HFFc6 (cell line): ENCODE results near the gene FHIT. TPM values are rescaled to one million over a fixed set of nuclear protein-coding genes. Genes with fewer than 3 reads are reported as not detected.

Source experiments
- DNase-seq: peaks from one replicate; pipeline ENCODE4 v3.0.0-alpha.2; 2018
- H3K27ac Mint-ChIP-seq: 2 replicates; pipeline ENCODE4 v1.8.0; 2020; ENCODE audit warnings: mild to moderate bottlenecking, mixed read lengths
- H3K27me3 Mint-ChIP-seq: 2 replicates; pipeline ENCODE4 v1.8.0; 2021; ENCODE audit warnings: mild to moderate bottlenecking, moderate library complexity, mixed read lengths; ENCODE audit not compliant: insufficient read depth
- H3K36me3 Mint-ChIP-seq: 2 replicates; pipeline ENCODE4 v1.8.0; 2021; ENCODE audit warnings: low read depth, mixed read lengths
- H3K4me1 Mint-ChIP-seq: 2 replicates; pipeline ENCODE4 v1.8.0; 2020; ENCODE audit warnings: low read depth, mixed read lengths
- H3K4me3 Mint-ChIP-seq: 2 replicates; pipeline ENCODE4 v1.8.0; 2020; ENCODE audit warnings: mild to moderate bottlenecking, moderate library complexity, mixed read lengths
- H3K9me3 Mint-ChIP-seq: 2 replicates; pipeline ENCODE4 v1.8.0; 2020; ENCODE audit warnings: mild to moderate bottlenecking, mixed read lengths
- CTCF ChIP-seq: fragments of 200-600 bp; sonication (generic); IDR thresholded peaks from 2 replicates; pipeline ENCODE4 v1.5.0; 2021; ENCODE audit warnings: antibody characterized with exemption, mild to moderate bottlenecking
- total RNA-seq, 6 experiments: library from RNA; stranded (reverse); fragmentation: NEBNext Ultra II Directional; extraction: Animal tissue kit (Norgen Biotek cat#: 25700); gene quantifications; 2 replicates in 1 of 6; 3 replicates in 5 of 6; pipeline ENCODE4 v1.2.3, GENCODE V29; 2021

FHIT gene
- total RNA-seq, 6 experiments from 2014 or later = 0.33 to 0.38 TPM; not detected in 4

DNA sequence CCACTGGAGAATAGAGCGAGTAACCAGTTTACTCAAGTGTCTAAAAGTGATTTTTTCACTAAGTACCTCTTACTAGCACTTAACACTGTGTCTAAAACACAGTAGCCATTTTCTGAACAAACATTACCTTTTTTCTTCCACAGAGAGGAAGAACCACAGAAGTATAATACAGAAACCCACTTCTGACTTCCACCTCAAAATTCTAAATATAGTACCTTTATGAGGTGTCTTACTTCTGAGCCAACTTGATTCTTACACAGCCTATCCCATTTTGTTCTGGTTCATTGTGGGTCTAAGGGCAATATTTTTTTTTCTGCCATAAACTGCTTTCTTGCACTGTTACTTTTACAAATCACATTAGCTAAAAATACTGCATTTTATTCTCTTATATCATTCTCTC, 821.0 kb downstream of the FHIT start:
- TF ChIP-seq CTCF = no peak

DNA sequence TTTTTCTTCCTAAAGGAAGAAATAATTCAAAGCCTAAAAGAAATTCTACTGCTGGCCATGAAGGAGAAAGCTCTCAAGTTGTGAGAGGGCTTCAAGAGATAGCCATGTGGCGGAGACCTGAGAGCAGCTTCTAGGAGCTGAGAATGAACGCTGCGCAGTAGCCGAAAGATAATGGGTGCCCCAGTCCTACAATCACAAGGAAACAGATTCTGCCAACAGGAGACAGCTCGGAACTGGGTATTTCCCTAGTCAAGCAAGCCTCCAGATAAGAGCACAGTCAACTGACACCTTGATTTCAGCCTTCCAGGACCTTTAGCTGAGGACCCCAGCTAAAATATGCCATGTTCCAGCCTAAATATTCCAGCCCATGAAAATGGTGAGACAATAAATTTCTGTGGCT, 824.1 kb downstream of the FHIT start:
- no peak overlapping the region for H3K4me3 Mint-ChIP-seq
- H3K27ac Mint-ChIP-seq = no peak overlapping the region
- H3K9me3 Mint-ChIP-seq = no peaks in the 10 kb centered on the region; the same call in 1 of the 2 replicates
- no peak for TF ChIP-seq CTCF
- no peak for DNase-seq
- H3K27me3 Mint-ChIP-seq = no peaks in the 10 kb centered on the region
- no peaks in the 10 kb centered on the region for H3K4me1 Mint-ChIP-seq
- no peaks in the 10 kb centered on the region for H3K36me3 Mint-ChIP-seq

More for the DNA sequence above, 821.0 kb downstream of the FHIT start:
- H3K27me3 Mint-ChIP-seq = no peaks in the 10 kb centered on the region
- no peak for DNase-seq
- no peak overlapping the region for H3K27ac Mint-ChIP-seq
- no peaks in the 10 kb centered on the region for H3K9me3 Mint-ChIP-seq
- H3K4me1 Mint-ChIP-seq = no peaks in the 10 kb centered on the region
- no peak overlapping the region for H3K4me3 Mint-ChIP-seq
- H3K36me3 Mint-ChIP-seq = no peaks in the 10 kb centered on the region

DNA sequence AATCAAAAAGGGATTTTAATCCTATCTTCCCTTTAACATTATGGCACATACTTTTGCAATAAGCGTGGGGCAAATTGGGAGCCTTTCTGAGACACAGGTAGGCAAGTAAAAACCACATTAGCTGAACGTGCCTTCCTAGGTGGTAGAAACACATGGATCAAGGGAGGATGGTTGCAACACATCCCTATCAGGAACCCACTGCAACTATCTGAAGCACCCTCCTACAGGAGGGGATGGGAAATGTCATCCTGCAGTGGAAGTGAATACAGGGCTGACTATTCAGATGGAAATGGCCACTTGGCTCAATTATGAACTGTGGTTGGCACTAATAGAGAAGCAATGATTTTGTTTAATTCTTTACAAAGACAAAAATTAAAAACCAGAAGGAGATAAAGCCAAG, 826.3 kb downstream of the FHIT start:
- H3K27ac Mint-ChIP-seq = no peak overlapping the region
- no peaks in the 10 kb centered on the region for H3K4me1 Mint-ChIP-seq
- no peak for DNase-seq
- H3K4me3 Mint-ChIP-seq = no peak overlapping the region
- no peaks in the 10 kb centered on the region for H3K36me3 Mint-ChIP-seq
- peaks cover 2% of the 10 kb centered on the region; the same call in 1 of the 2 replicates for H3K27me3 Mint-ChIP-seq
- no peak for TF ChIP-seq CTCF
- no peaks in the 10 kb centered on the region; the same call in 1 of the 2 replicates for H3K9me3 Mint-ChIP-seq

DNA sequence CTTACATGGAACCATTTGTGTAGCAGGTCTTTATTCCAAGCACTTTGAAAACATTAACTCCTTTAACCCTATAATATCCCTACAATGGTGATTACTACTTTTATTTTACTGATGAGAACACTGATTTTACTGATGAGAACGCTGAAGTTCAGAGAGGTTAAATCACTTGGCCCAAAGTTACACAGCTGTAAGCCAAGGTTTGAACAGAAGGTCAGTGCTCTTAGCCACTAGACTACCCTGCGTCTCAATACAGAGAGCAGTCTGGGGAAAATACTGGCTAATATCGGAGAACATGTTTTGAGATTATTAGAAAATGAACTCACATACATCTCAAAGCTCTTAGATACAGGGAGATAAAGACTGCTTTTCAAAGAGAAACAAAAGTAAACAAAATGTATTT, 827.2 kb downstream of the FHIT start:
- no peak overlapping the region for H3K4me3 Mint-ChIP-seq
- no peak for TF ChIP-seq CTCF
- no peak overlapping the region for H3K27ac Mint-ChIP-seq
- no peak for DNase-seq
- H3K9me3 Mint-ChIP-seq = no peaks in the 10 kb centered on the region; the same call in 1 of the 2 replicates
- H3K27me3 Mint-ChIP-seq = peaks cover 2% of the 10 kb centered on the region; the same call in 1 of the 2 replicates
- no peaks in the 10 kb centered on the region for H3K4me1 Mint-ChIP-seq
- no peaks in the 10 kb centered on the region for H3K36me3 Mint-ChIP-seq

DNA sequence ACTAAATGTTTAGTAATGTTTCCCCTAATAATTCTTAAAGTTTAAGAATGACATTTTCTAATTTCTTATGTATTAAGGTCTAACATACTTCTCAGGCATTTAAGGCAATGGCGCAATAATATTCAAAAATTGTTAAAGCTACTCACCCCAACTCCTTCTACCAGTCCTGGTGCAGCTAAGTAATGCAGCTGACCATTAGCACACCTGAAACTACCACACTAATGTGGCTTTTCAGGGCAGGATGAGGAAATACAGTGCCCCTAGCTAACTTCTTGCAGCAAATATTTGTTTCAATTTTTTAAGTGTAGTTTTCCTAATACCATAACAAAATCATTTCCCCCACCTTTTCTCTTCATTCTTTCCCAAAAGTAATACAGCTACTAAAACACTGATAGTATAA, 827.7 kb downstream of the FHIT start:
- Mint-ChIP-seq H3K4me3 (no peak overlapping the region), H3K27ac (no peak overlapping the region), H3K27me3 (peaks cover 2% of the 10 kb centered on the region; the same call in 1 of the 2 replicates), H3K4me1 (no peaks in the 10 kb centered on the region), H3K36me3 (no peaks in the 10 kb centered on the region), H3K9me3 (no peaks in the 10 kb centered on the region; the same call in 1 of the 2 replicates)
- no peak for TF ChIP-seq CTCF
- DNase-seq = no peak
